Measurements from ENCODE around the gene PLXNA2. TPM values are rescaled to one million over a fixed set of nuclear protein-coding genes. Genes with fewer than 3 reads are reported as not detected.
A peak's percentile ranks its signal among the peaks of the same experiment; 100 is the strongest.

Gene PLXNA2
- total and polyA plus RNA-seq, 7 experiments from 2014 or later, result 0.70 to 5.4 (median 1.4) TPM; not detected in 2

DNA sequence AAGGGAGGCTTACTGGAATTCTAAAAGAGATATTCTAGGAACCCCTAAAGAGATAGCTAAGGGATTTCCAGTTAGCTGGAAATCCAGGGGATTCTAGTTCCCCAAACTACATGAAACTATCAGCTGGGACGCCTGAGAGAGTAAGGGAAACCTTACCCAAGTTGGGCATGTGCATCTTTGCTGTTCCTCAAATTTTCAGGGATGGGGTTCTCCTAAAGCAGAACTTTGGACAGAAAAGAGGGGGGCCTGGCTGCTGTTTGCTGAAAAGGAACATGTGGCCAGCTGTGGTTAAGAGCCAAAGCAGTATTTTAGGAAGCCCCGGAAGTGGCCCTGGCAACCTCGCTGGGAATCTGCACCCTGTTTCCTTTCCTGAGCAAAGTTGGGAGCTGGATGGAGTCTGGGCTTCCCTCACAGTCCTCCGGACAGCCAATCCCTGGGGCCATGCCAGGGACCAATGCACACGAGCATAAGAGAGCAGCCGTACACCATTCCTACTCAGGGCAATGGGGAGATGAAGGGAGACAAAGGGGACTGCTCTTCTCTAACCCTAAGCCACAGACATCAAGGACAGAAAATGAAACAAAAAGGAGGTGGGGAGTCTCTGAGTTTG, 154.3 kb downstream of the PLXNA2 start:
- POLR2A ChIA-PET, result no interaction called here
- H3K4me3 ChIP-seq (ENCODE audit: low read length), result no peak overlapping the region
- H3K27me3 ChIP-seq (ENCODE audit: control insufficient read depth in 2 of 2, insufficient read depth in 2 of 2, low read length in 2 of 2), result no peaks in the 10 kb centered on the region
- H3K4me3 Mint-ChIP-seq, result no peak overlapping the region
- ATAC-seq, result no peak
- H3K27ac ChIP-seq (ENCODE audit: low read depth, low read length), result no peak overlapping the region
- H3K4me1 Mint-ChIP-seq, result peaks cover 9 to 28% (median 21%) of the 10 kb centered on the region in 7 donors
- H3K9me3 ChIP-seq (ENCODE audit: control insufficient read depth in 2 of 3, low read length in 3 of 3), result no peaks in the 10 kb centered on the region
- H3K27ac Mint-ChIP-seq, result no peak overlapping the region
- peaks cover 0 to 3% (median 0%) of the 10 kb centered on the region in 5 donors for H3K27me3 Mint-ChIP-seq
- H3K36me3 ChIP-seq (ENCODE audit: control insufficient read depth in 2 of 3, insufficient read depth in 3 of 3, low read length in 3 of 3), result no peaks in the 10 kb centered on the region
- intact Hi-C loops (cut with micrococcal nuclease), result no loop called here
- no peaks in the 10 kb centered on the region for H3K36me3 Mint-ChIP-seq
- CTCF ChIA-PET, result interaction anchor here (0.9 to 1.2 kb wide), 4 partner anchors 18 to 155 kb away, joined by 3 to 5 read pairs (median 3); no protein-coding TSS in a partner anchor
- H3K4me1 ChIP-seq (ENCODE audit: control insufficient read depth in 2 of 2, insufficient read depth in 2 of 2, low read length in 2 of 2), result peaks cover 6% of the 10 kb centered on the region in 2 donors
- DNase-seq, result no peak
- peaks cover 0 to 1% (median 0%) of the 10 kb centered on the region in 11 donors for H3K9me3 Mint-ChIP-seq

DNA sequence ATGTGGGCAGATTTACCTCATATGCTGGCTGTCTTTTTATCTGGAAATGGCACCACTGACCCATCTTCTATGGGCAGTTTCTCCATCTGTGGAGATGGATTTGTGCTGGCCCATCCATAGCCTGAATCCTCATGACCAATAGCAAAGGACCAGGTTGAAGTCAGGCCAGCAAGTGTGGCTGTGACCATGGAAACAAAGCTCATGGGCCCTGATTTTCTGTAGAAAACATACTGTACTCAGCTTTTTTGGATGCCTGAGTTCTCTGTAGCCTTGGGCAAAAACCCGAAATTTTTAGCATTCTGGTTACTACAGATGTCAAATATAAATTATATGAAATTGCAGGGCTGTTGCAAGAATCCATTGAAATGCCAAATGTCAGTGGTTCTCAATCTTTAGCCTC, 155.0 kb downstream of the PLXNA2 start:
- peaks cover 6% of the 10 kb centered on the region in 2 donors for H3K4me1 ChIP-seq (ENCODE audit: control insufficient read depth in 2 of 2, insufficient read depth in 2 of 2, low read length in 2 of 2)
- ChIA-PET POLR2A (no interaction called here), CTCF (interaction anchor here (0.6 to 1.2 kb wide), 5 partner anchors 17 to 156 kb away, joined by 3 to 5 read pairs (median 3); no protein-coding TSS in a partner anchor)
- Mint-ChIP-seq H3K4me3 (no peak overlapping the region), H3K9me3 (peaks cover 0 to 1% (median 0%) of the 10 kb centered on the region in 11 donors), H3K27ac (no peak overlapping the region), H3K27me3 (peaks cover 0 to 3% (median 0%) of the 10 kb centered on the region in 5 donors), H3K4me1 (peaks cover 9 to 28% (median 21%) of the 10 kb centered on the region in 7 donors), H3K36me3 (no peaks in the 10 kb centered on the region)
- no peak overlapping the region for H3K4me3 ChIP-seq (ENCODE audit: low read length)
- H3K27me3 ChIP-seq (ENCODE audit: control insufficient read depth in 2 of 2, insufficient read depth in 2 of 2, low read length in 2 of 2), result no peaks in the 10 kb centered on the region
- H3K27ac ChIP-seq (ENCODE audit: low read depth, low read length), result no peak overlapping the region
- H3K36me3 ChIP-seq (ENCODE audit: control insufficient read depth in 2 of 3, insufficient read depth in 3 of 3, low read length in 3 of 3), result no peaks in the 10 kb centered on the region
- H3K9me3 ChIP-seq (ENCODE audit: control insufficient read depth in 2 of 3, low read length in 3 of 3), result no peaks in the 10 kb centered on the region
- no peak for ATAC-seq
- no peak for DNase-seq
- intact Hi-C loops (cut with micrococcal nuclease), result no loop called here

DNA sequence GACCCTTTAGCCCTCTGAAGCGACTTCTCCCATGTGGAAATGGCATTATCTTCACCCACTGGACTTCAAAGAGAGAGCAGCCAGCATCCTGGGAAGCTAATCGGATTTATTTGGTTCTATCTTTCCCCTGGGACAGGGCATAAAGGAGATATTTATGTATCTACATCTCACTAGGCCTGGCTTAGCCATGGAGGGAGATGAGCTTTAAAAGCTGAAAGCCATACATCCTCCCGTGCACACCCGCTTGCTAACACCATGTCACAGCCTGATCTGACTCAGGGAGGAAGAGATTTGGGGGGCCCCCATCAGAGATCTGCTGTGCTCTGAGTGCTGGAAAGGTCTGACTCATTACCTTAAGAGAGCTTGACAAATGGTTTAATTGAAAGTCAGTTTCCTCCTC, 155.9 kb downstream of the PLXNA2 start:
- intact Hi-C loops (cut with micrococcal nuclease), result no loop called here
- no peak overlapping the region for H3K27ac ChIP-seq (ENCODE audit: low read depth, low read length)
- H3K36me3 ChIP-seq (ENCODE audit: control insufficient read depth in 2 of 3, insufficient read depth in 3 of 3, low read length in 3 of 3), result no peaks in the 10 kb centered on the region
- POLR2A ChIA-PET, result no interaction called here
- Mint-ChIP-seq H3K27me3 (no peaks in the 10 kb centered on the region), H3K36me3 (no peaks in the 10 kb centered on the region), H3K9me3 (peaks cover 0 to 1% (median 0%) of the 10 kb centered on the region in 11 donors), H3K27ac (peak overlapping the region in 2 of 9 donors; percentile 25 to 93), H3K4me3 (no peak overlapping the region), H3K4me1 (peaks cover 9 to 28% (median 21%) of the 10 kb centered on the region in 7 donors)
- no peaks in the 10 kb centered on the region for H3K9me3 ChIP-seq (ENCODE audit: control insufficient read depth in 2 of 3, low read length in 3 of 3)
- no peaks in the 10 kb centered on the region for H3K27me3 ChIP-seq (ENCODE audit: control insufficient read depth in 2 of 2, insufficient read depth in 2 of 2, low read length in 2 of 2)
- peaks cover 6% of the 10 kb centered on the region in 2 donors for H3K4me1 ChIP-seq (ENCODE audit: control insufficient read depth in 2 of 2, insufficient read depth in 2 of 2, low read length in 2 of 2)
- H3K4me3 ChIP-seq (ENCODE audit: low read length), result no peak overlapping the region
- ATAC-seq, result no peak
- no peak for DNase-seq
- CTCF ChIA-PET, result interaction anchor here (0.6 kb wide), 2 partner anchors 27 to 113 kb away, joined by 3 to 4 read pairs; no protein-coding TSS in a partner anchor

DNA sequence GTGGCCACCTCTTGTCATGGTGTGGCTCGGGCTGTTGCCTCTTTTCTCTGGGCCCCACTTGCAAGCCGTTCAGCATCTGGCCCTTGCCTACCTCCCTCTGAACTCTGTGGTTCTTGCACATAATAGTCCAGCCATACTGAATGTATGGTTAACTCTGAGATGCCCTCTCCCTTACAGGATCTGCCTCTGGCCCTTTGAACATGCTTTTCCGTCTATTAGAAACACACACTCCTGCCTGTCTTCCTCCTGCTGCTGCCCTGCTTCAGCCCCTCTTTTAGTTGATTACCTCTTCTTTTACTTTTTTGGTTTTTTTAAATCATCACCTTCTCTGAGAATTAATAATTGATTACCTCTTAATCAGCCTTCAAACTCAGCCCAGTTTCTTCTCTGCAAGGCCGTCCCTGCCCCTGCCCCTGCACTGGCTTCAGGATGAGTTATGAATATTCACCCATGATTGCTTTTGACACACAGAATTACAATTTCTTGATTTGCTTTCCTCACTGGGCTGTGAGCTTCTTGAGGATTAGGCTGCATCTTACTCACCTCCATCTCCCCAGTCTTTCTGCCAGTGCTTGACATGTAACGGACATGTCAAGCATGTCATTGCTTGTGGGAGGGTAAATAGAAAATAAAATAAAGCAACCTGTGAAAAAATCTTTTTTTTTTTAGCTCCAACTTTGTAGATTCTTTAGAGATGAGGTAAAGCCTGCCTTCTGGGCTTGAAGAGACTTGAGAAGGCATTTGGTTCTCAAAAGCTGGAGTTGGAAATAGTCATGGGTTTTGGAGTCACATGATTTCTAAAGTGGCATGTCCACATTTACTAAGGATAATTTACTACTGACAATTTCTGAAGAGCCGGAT, 158.3 kb downstream of the PLXNA2 start:
- Mint-ChIP-seq H3K27ac (peak overlapping the region; percentile 82 to 94 (median 91)), H3K9me3 (peaks cover 0 to 1% (median 0%) of the 10 kb centered on the region in 11 donors), H3K4me1 (peaks cover 10 to 28% (median 21%) of the 10 kb centered on the region in 7 donors), H3K27me3 (peaks cover 0 to 4% (median 0%) of the 10 kb centered on the region in 5 donors), H3K4me3 (peak overlapping the region; percentile 78 to 92 (median 82)), H3K36me3 (no peaks in the 10 kb centered on the region)
- H3K4me1 ChIP-seq (ENCODE audit: control insufficient read depth in 2 of 2, insufficient read depth in 2 of 2, low read length in 2 of 2), result peaks cover 6% of the 10 kb centered on the region in 2 donors
- DNase-seq, result no peak
- ChIA-PET POLR2A (interaction anchor here (0.7 kb wide), 2 partner anchors 30 to 212 kb away, joined by 5 to 8 read pairs; no protein-coding TSS in a partner anchor), CTCF (interaction anchor here (0.5 to 1.9 kb wide), 2 partner anchors 64 to 90 kb away, joined by 3 to 7 read pairs; no protein-coding TSS in a partner anchor)
- intact Hi-C loops (cut with micrococcal nuclease), result loop anchor here in 1 of 2 donors (1.0 kb wide), 1 partner anchor 203 kb away; no protein-coding TSS in a partner anchor
- H3K9me3 ChIP-seq (ENCODE audit: control insufficient read depth in 2 of 3, low read length in 3 of 3), result no peaks in the 10 kb centered on the region
- H3K4me3 ChIP-seq (ENCODE audit: low read length), result peak overlapping the region; percentile 60
- ATAC-seq, result no peak
- no peaks in the 10 kb centered on the region for H3K36me3 ChIP-seq (ENCODE audit: control insufficient read depth in 2 of 3, insufficient read depth in 3 of 3, low read length in 3 of 3)
- no peaks in the 10 kb centered on the region for H3K27me3 ChIP-seq (ENCODE audit: control insufficient read depth in 2 of 2, insufficient read depth in 2 of 2, low read length in 2 of 2)
- peak overlapping the region; percentile 52 for H3K27ac ChIP-seq (ENCODE audit: low read depth, low read length)

DNA sequence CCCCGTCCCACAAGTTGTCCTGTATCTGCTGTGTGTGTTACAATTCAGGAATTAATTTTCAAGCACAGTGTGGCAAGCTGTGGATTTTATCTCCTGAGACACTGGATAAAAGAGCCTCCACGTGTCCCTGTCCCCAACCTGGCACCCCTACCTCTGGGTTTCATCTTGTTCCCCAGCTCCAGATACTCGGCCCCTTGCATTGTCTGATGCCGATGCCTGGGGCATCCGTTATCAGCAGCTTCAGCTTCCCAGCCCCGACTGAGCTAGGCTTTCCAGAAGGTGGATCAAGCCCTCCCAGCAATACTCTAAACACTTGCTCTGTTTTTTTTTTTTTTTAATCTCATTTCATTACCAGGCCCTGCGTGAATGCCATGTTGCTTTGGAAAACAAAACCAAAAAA, 159.4 kb downstream of the PLXNA2 start:
- H3K4me1 ChIP-seq (ENCODE audit: control insufficient read depth in 2 of 2, insufficient read depth in 2 of 2, low read length in 2 of 2), result peaks cover 6% of the 10 kb centered on the region in 2 donors
- H3K4me3 ChIP-seq (ENCODE audit: low read length), result no peak overlapping the region
- H3K27me3 Mint-ChIP-seq, result peaks cover 0 to 4% (median 0%) of the 10 kb centered on the region in 5 donors
- no peaks in the 10 kb centered on the region for H3K36me3 ChIP-seq (ENCODE audit: control insufficient read depth in 2 of 3, insufficient read depth in 3 of 3, low read length in 3 of 3)
- ChIA-PET POLR2A (interaction anchor here (0.7 kb wide), 1 partner anchor 31 kb away, joined by 5 read pairs; no protein-coding TSS in a partner anchor), CTCF (no interaction called here)
- ATAC-seq, result no peak
- H3K36me3 Mint-ChIP-seq, result no peaks in the 10 kb centered on the region
- no peak for DNase-seq
- no peaks in the 10 kb centered on the region for H3K27me3 ChIP-seq (ENCODE audit: control insufficient read depth in 2 of 2, insufficient read depth in 2 of 2, low read length in 2 of 2)
- no peak overlapping the region for H3K4me3 Mint-ChIP-seq
- intact Hi-C loops (cut with micrococcal nuclease), result no loop called here
- H3K27ac ChIP-seq (ENCODE audit: low read depth, low read length), result no peak overlapping the region
- peaks cover 0 to 1% (median 0%) of the 10 kb centered on the region in 11 donors for H3K9me3 Mint-ChIP-seq
- H3K9me3 ChIP-seq (ENCODE audit: control insufficient read depth in 2 of 3, low read length in 3 of 3), result no peaks in the 10 kb centered on the region
- no peak overlapping the region for H3K27ac Mint-ChIP-seq
- H3K4me1 Mint-ChIP-seq, result peaks cover 10 to 28% (median 21%) of the 10 kb centered on the region in 7 donors

DNA sequence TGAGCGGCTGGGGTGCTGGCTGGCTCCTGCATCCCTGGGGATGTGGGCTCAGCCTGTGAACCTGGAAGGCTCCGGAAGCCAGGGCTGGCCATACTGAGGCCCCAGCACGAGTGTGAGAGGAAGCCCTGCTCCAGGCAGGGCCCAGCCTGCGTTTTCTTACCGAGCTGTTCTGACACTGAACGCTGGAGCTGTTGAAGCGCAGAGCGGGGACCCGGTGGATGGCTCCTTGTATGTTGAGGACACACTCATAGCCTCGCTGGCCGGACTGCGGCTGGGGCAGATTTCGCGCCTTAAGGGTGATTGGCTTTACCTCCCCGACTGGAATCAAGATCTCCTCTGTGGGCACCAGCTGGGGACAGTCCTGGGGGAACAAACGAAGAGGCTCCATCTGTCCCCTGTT, 160.0 kb downstream of the PLXNA2 start:
- POLR2A ChIA-PET, result no interaction called here
- DNase-seq, result no peak
- H3K4me1 ChIP-seq (ENCODE audit: control insufficient read depth in 2 of 2, insufficient read depth in 2 of 2, low read length in 2 of 2), result peaks cover 6% of the 10 kb centered on the region in 2 donors
- H3K27me3 Mint-ChIP-seq, result peaks cover 0 to 4% (median 0%) of the 10 kb centered on the region in 5 donors
- CTCF ChIA-PET, result no interaction called here
- H3K4me1 Mint-ChIP-seq, result peaks cover 10 to 28% (median 21%) of the 10 kb centered on the region in 7 donors
- no peak overlapping the region for H3K4me3 Mint-ChIP-seq
- peak overlapping the region in 1 of 9 donors; percentile 41 for H3K27ac Mint-ChIP-seq
- no peaks in the 10 kb centered on the region for H3K9me3 ChIP-seq (ENCODE audit: control insufficient read depth in 2 of 3, low read length in 3 of 3)
- H3K9me3 Mint-ChIP-seq, result peaks cover 0 to 1% (median 0%) of the 10 kb centered on the region in 11 donors
- intact Hi-C loops (cut with micrococcal nuclease), result no loop called here
- H3K36me3 Mint-ChIP-seq, result no peaks in the 10 kb centered on the region
- no peak overlapping the region for H3K4me3 ChIP-seq (ENCODE audit: low read length)
- H3K36me3 ChIP-seq (ENCODE audit: control insufficient read depth in 2 of 3, insufficient read depth in 3 of 3, low read length in 3 of 3), result no peaks in the 10 kb centered on the region
- no peak overlapping the region for H3K27ac ChIP-seq (ENCODE audit: low read depth, low read length)
- ATAC-seq, result no peak
- H3K27me3 ChIP-seq (ENCODE audit: control insufficient read depth in 2 of 2, insufficient read depth in 2 of 2, low read length in 2 of 2), result no peaks in the 10 kb centered on the region

Measured in naive thymus-derived CD4-positive, alpha-beta T cell (primary cell).